Hematopoietic multipotent progenitor cell treated with erythropoietin and hydrocortisone succinate and interleukin-3 and kit ligand, for 17 days (in vitro differentiated cells): Measurements from ENCODE around the gene RPS21.
A peak's percentile ranks its signal among the peaks of the same experiment; 100 is the strongest.
"Not testable (repeated sequence)": the region's sequence is repeated elsewhere in the genome, so short reads cannot be mapped to it uniquely, and the experiment has no call there.

Experiments used
- DNase-seq: peaks from one replicate; pipeline ENCODE4 v3.0.0-alpha.2; 2015; ENCODE audit warnings: low spot score

Gene RPS21

DNA sequence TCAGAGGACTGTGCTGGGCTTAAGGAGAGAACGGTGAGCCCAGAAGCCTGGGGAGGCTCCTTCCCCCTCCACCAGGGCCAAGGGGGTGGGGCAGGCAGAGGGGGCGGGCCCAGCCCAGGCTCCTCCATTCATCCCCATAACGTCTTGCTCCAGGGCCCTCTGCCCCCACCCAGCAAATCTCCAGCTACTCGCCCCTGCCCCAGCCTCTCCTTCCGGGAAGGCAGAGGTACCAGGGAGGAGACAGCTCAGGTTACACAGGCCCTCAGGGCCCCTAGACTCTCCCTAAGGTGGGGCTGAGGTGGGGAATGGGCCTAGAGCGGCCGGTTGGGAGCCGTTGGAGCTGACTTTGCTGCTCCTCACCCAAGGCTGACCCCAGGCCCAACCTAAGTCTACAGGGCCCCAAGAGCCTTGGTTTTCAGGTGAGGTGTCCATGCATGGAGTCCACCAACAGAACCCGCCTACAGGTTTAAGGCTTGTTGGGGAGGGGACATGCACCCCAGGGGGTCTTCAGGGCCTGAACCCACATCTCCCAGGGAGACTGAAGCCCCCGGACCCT lies 21.0 kb upstream of the RPS21 start:
- no peak for DNase-seq

DNA sequence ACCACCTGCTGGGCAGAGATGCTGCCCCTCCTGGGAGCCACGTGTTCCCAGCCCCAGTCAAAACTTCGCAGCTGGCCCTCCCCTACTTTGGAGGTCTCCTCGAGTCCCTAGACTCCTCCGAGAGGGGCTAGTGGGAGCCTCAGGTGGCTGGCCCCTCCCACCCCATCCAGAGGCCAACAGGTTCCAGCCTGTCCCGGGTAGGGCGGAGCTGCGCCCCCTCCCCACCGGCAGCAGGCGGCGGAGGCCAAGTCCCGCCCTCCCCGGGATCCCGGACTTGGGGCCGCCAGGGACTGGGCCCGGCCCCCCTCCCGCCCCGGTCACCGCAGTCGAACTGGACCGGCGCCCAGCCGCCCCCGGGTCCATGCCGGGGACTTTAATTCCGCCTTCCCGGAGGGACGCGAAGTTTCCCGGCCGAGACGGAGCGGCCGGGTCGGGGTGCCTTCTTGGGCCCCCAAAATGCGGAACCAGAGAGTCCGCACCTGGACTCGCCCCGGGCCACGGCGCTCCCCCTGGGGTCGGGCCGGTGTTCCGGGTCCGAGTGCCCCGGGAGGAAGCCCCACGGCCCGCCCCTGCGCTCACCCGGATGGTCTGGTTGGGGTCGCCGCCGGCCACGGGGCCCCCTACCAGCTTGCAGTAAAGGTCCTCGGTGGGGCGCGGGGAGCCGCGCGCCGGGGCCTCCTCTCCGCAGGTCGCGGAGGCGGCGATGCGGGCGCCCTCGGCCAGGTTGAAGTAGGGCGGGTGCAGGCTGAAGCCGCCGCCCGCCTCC lies 20.4 kb upstream of the RPS21 start:
- no peak for DNase-seq

DNA sequence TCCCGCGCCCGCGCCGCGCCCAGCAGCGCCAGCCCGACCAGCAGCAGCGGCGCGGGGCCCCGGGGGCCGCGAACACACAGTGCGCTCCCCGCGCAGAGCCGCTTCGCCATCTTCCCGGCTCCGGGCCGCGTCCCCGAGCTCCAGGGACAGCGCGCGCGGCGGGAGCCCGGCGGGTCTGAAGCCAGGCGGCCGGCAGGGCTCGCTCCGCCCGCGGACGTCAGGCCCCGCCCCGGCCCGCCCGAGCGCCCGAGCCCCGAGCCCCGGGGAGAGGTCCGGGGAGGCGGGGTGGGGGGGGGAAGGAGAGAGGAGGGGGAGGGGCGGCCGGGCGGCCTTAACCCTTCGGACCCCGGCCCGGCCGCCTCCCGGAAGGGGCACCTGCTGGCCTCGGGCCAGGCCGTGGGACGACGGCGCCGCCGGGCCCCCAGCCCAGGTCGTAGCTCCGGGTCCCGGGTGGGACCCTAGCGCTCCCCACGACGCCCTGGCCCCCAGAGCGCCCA lies 19.7 kb upstream of the RPS21 start, which contains the start of gene LAMA5:
LAMA5 (minus strand) TSS at position 177 of the 497 bp plus-strand sequence; CDS start at position 110, 67 bp downstream.
- DNase-seq: peak; percentile 13

DNA sequence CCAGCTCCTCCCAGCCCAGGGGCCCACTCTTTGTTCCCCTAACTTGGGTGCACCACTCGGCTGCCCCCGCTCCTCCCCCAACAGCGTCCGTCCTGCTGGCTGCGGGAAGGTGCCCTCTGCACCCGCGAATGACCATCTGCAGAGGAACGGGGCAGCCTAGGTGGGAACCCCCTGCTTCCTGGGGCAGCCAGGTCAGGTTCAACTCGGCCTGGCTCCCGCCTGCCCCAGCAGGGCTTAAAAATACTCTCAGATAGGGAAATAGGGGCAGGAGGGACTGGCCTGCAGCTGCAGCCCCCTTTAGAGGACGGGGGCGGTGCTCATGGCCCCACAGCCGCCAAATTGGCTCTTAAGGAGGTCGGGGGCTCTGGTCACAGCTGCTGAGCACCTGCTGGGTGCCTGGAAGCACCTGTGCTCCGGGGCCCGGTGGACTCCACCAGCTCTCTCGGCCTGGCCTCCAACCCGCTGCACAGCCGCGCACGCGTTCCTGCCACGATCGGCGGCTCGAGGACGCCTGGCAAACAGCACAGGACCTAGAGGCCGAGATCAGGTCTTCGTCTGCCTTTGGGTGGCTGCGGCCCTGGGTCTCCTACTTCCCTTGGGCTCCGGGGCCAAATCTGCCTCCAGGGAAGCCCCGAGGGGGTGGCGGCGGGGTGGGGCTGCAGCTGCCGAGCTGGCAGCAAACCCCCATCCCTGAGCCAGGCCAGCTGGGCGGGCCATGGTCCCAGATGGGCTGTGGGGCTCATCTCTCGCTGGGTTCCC lies 19.1 kb upstream of the RPS21 start:
- DNase-seq: no peak

DNA sequence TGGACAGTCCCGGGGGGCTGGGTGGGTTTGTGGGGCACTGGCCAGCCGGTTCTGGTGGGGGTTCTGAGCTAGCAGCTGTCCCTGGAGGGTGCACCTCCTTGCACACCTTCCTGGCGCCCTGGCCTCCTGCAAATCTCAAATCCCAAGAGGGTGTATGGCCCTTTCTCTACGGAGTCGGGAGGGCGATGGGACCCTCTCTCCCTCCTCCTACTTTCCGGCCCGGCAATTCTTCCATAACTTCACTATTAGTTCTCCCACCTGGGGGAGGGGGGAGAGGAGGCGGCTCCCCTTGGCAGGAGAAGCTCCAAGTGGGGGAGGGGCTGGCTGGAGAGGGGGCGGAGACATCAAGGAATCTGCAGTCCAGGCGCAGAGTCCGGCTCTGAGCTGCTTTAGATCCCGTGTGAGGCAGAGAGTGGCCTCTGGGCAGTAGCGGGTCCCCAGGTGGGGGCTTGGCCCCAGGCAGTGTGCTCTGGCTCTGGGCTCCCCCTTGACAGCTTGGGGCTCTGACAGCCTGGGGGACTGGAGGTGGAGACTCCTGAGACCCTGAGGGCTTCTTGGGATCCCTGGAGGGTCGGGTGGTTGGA lies 18.4 kb upstream of the RPS21 start:
- DNase-seq: no peak

DNA sequence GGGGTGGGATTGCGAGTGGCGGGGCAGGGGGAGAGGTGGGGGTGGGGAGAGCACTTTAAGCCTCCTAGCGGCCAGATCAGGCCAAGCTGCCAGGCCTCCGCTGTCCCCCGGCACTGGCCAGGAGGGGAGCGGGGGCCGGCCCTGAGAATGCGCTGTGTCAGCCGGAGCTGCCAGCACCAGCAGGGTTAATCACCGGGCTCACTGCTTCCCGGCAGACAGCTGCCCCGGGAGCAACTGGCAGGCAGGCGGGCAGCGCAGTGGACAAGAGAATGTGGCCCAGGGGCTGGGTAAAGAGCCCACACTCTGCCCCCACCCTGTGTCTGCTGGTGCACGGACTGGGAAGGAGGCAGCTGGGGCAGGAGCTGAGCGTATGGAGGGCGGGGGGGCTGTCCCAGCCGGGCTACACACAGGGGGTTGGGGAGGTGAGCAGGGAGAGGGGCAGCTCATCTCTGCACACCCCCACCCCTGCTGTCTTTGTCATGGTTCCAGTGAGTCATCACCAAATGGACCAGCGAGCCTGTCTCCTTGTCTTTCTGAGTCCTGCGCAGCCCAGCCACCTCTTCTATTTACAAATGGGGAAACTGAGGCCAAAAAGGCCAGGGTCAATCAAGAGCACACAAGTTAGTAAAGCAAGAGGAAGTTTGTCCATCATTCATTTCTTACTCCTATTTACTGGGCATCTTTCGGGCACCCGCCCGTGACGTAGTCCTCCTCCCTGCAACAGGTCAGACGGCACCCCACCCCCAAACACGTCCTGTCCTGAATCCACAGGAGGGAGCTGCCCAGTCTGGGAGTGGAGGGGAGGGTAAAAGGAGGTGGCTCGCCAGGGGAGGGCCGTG lies 17.7 kb upstream of the RPS21 start:
- no peak for DNase-seq

DNA sequence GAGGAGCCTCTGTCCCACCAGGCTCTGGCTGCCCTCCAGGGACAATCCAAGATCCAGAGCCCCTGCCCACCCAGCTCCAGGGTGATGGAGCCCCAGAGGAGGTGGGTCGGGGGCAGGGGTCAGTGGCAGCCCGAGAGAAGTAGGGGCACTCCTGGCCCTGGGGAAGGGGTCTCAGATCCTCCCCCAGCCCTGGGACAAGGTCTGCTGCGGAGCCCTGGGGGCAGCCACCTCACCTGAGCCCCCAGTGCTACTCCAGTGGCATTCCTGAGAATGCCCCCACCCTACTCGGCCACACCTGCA lies 17.1 kb upstream of the RPS21 start:
- no peak for DNase-seq

DNA sequence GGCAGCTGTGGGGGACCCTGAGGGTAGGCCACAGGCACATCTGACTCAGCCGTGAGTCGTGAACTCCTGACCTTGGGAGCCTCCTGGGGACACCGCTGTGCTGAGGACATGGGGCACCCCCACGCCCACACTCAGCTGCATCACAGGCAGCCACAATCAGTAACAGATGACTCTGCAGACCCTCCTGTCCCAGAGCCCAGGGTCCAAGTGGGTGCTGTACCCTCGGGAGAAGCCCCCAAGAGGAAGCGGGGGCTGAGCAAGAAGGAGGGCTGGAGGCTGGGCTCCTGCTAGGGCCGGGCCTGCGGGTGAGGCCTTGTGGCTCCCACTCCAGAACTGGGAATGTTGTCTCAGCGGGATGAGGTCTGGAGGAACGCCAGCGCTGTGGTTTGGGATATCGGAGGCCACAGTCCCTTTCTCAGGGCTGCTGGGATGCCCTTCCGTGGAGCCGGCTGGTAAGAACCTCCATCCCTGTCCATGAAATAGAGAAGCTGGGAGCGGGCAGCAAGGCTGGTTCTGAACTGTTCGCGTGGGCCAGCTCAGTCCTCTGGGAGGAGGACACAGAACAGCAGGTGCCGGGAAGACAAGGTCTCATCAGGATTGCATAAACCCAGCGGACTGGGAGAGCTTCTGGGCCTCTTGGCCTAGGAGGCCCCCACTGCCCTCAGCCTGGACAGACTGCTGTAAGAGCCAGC lies 16.6 kb upstream of the RPS21 start:
- no peak for DNase-seq

DNA sequence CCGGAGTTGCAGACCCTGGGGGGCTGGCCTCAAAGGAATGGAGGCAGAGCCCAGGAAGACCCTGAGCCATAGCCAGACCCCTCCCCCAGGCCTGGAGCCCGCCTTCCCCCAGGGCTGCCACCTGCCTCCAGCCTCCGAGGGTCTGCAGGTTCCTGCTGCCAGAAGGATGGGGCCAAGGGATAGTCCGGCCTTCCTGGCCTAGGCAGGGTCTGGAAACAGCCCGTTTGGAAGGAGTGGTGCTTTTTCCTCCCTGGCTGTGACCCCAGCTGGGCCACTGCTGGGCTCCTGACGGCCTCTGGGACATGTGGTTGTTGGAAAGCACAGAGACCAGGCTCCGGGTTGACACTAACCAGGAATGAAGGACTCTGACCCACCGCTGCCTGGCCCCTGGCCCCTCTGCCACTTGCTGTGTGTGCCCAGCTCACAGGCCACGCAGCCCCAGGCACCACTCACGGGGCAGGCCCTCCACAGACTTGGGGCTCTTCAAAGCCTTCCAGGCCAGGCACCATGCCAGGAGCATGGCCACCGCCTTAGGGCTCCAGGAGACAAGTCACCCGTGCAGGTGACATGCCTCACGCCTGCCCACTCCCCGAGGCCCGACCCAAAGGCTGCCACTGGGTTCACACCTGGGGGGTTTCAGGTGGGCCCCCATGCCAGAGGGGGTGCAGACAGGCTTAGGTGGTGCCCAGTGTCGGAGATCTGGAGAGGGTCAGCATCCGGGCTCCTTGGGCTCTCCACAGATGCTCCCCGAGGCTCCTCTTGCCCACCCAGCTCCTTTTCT lies 15.9 kb upstream of the RPS21 start:
- no peak for DNase-seq

DNA sequence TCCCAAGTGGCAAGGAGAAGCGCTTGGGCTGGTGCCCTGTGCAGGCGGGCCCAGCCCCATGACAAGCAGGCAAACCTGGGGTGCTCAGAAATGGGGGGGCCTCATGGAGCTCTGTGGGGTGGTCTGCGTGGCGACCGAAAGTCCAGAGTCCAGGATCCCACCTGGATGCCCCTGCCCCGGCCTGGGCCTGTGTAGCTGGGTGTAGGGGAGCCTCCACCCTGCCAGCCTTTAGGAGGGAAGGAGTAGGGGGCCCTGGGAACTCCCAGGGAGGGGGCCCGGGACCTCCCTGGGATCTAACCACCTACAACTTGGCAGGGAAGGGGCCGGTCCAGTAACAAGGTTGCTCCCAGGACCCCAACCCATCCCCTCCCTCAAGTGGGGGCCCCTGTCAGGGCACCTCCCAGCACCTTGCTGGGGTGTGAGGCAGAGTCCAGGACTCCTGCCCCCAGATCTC lies 15.3 kb upstream of the RPS21 start:
- DNase-seq: no peak

DNA sequence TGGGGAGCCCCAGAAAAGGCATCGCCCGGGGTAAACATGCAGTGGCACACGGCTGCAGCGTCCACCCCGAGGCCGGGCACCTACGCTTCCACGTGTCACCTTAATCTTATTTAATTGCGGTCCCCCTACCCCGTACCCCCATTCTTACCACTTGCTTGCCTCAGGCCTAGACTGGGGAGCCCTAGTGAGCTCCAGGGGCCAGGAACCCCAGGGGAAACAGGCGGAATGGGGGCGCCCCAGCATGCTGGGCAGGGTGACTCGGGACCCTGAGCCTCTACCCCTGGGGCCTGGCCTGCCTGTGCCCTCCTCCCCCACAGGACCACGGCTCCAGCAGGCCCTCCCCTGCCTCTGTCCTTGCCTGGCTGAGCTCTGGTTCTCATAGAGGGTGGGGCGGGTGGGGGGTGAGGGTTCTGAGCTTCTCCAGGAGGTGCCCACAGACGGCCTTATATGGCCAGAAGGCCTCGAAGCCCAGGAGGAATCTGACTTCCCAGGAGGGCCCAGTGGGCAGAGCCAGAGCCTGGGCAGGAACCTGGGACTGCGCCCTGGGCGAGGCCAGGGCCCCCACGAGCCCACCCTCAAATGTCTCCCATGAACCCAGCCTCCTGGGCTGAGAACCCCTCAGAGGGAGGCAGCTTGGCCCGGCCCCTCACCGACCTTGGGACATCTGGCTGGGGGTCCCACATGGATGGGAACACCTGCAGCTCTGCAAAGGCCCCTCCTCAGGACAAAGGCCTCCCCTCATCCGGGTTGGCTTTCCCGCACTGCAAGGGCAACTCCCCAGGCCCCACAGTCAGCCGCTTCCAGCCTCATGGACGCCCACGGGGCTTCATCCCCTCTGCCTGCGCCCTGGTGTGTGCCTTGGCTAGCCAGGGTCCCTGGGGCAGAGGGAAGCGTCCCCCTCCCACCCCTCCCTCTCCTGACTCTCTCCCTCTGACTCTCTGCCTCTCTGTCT lies 14.6 kb upstream of the RPS21 start:
- no peak for DNase-seq

DNA sequence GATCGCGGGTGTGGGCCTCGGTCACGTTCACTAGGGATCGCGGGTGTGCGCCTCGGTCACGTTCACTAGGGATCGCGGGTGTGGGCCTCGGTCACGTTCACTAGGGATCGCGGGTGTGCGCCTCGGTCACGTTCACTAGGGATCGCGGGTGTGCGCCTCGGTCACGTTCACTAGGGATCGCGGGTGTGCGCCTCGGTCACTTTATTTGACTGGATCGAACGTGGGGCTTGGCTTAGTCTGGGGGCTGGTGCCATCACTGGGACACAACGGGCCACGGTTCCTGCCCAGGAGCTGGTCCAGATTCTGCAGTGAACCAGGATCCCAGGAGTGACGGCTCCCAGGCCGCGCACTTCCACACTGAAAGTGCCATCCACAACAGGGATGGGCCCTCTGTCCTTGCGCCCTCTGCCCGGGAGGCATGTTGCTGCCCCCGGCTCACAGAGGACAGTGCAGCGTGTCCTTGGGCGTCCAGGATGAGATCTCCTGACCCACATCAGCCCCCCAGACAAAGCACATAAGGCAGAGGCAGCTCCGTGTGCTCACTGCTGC lies 13.2 kb upstream of the RPS21 start:
- DNase-seq: not testable (repeated sequence)

DNA sequence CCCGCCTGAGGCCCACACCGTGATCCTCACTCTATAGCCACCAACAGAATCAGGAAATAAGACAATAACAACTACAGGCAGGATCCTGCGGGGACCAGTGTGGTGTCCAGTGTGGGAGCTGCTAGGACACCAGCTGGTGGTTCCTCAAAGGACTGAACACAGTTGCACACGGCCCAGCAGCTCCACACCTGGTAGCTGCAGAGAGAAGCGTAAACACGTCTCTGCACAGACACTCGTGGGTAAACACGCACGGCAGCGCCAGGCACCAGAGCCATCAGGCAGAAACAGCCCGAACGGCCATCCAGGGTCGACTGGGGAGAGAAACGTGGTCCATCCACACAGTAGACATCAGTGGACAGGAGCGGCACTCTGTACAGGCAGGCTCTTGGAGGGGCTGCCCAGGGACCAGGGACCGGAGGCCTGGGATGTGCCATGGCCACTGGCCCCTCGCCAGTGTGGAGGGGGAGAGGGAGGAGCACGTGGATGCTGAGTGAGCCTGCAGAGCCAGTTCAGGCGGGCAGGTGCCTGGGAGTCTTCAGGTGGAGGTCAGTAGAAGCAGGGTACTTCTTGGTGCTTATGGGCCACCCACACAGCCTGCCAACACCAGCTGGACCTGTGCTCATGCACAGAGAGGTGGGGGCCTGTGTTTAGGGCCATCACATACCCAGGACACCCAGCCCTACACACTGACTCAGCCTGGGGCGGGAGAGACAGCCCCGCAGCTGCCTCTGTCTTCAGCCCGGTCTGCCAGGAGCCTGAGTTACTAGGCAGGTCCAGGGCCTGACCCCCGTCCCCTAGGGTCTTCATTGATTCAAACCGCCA lies 12.4 kb upstream of the RPS21 start:
- no peak for DNase-seq

DNA sequence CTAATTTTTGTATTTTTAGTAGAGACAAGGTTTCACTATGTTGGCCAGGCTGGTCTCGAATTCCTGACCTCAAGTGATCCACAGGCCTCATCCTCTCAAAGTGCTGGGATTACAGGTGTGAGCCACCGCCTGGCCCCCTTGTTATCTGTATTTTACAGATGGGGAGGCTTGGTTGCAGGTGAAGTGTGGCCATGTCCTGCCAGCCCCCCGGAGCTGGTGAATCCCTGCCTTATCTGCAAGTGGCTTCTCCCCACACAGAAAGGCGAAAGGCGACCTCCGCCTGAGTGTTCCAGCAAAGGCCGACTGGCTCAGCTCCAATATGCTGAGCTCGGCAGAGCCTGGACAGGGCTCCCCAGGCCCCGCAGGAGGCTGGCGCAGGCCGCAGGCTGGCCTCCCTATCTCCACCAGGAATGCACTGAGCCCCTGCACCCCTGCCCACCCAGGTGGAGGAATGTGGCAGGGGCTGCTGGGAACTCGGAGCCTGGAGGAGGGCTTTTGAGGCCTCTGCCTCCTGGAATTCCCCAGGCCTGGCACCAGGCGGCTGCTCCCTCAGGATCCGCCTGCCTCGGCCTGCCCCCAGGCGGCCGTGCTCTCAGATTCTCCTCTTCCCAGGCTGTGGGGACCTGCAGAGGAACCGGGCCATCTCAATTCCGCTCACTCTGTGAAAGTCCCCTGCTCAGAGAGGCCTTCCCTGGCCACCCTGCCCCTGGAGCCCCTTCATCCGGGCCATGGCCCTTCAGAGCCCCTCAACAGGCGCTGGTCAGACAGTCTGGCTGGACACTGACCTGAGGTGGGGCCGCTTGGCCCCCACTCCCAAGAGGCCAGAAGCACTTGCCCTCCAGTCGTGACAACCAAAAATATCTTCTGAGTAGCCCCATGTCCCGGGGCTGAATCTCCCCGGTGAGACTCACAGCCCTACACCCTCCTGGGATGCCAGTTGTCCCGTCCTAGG lies 10.5 kb upstream of the RPS21 start:
- no peak for DNase-seq

DNA sequence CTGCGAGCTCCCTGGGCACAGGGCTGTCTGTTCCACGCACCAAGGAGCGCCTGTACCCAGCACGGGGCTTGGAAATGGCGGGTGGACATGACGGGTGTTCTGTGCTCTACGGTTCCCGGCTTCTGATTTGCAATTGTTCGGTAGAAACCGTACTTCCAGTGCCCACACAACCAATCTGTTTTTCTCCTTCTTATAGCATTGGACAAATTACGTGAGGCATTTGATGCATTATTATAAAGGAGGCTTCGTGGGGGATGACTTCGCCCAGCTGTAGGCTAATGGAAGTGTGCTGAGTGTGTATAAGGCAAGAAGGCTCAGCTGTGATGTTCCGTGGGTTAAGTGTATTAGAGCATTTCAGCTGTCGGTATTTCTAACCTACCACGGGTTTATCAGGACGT lies 9.8 kb upstream of the RPS21 start:
- no peak for DNase-seq

DNA sequence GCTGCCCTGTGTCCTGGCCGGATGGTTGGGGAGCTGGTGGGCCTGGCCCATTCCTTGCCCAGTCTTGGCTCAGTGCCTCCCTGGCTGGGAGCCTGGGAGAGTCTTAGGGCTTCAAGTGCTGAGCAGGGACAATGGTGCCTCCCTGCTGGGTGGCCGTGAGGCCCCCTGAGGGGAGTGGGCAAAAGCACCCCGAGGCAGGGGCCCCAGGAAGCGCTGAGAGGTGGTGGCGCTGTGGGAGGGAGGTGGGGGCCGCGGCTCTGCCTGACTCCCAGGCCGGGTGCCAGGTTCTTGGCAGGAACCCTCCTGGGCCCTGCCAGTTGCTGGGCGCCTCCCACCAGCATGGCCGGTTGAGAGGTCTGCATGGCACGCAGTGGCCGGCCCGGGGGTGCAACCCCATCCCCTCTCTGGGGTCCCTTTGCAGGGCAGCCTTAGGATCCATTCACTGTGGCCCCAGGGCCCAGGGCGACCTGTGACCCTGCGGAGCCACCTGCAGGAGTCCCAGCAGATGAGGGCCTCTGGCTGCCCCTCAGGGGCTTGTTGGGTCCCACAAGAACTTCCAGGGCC lies 9.2 kb upstream of the RPS21 start:
- DNase-seq: no peak

DNA sequence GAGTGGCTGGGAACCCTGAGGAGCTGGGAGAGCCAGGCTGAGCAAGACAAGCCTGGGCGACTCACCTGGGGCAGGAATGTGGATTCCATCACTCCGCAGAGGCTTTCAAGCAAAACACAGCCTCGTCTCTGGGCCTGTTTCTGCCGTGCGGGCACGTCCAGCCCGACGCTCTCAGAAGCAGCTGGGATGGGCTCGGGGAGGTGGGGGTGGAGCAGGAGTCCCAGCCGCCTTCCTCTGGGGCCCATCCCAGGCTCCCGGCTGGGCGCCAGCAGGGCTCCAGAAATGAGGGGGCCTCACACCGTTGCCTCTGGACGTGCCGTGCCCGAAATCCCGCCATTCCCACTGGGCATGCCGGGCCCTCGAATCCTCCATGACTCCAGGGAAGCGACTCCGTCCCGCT lies 8.7 kb upstream of the RPS21 start:
- DNase-seq: no peak
